ENCODE measurements around the gene PIGC.

GRCh38 chr1:172465617-172466016 is 21.7 kb upstream of the PIGC start:
- TF ChIP-seq POLR2A (IDR thresholded peaks at IDR 0.05) (no peak), CTCF (IDR thresholded peaks at IDR 0.05) (no peak)

All from adrenal gland (tissue), 5 donors.